ENCODE results near the gene IQCF6.
"Not testable (repeated sequence)": the region's sequence is repeated elsewhere in the genome, so short reads cannot be mapped to it uniquely, and the experiment has no call there.

The IQCF6 gene

DNA sequence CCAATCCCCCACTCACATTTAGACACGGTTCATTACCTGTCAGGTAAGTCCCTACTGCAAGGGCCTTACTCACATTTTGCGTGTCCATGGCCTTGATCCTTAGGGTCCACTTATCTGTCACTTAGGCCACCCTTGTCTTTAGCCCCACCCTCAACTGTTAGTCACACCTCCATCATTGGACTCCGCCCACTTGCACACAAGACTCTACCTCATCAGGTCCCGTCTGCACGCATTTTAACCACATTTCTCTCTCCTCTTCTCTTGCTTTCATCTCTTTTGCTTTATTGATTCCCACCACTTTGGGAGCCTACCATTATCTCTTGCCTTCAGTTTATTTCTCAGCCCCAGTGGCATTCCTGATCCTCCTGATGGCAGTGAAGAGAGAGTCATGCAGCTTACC is at the start of gene IQCF6:
Gene IQCF6 (minus strand): TSS at position 101 of the 400 bp plus-strand sequence. CDS start 13 bp downstream, at position 88.
- no peak for DNase-seq

DNA sequence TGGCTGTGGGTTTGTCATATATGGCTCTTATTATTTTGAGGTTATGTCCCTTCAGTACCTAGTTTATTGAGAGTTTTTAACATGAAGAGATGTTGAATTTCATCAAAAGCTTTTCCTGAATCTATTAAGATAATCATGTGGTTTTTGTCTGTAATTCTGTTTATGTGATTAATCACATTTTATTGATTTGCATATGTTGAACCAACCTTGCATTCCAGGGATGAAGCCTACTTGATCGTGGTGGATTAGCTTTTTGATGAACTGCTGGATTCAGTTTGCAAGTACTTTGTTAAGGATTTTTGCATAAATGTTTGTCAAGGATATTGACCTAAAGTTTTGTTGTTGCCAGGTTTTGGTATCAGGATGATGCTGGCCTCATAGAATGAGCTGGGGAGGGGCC is 49.3 kb upstream of the IQCF6 start:
- DNase-seq: no peak

DNA sequence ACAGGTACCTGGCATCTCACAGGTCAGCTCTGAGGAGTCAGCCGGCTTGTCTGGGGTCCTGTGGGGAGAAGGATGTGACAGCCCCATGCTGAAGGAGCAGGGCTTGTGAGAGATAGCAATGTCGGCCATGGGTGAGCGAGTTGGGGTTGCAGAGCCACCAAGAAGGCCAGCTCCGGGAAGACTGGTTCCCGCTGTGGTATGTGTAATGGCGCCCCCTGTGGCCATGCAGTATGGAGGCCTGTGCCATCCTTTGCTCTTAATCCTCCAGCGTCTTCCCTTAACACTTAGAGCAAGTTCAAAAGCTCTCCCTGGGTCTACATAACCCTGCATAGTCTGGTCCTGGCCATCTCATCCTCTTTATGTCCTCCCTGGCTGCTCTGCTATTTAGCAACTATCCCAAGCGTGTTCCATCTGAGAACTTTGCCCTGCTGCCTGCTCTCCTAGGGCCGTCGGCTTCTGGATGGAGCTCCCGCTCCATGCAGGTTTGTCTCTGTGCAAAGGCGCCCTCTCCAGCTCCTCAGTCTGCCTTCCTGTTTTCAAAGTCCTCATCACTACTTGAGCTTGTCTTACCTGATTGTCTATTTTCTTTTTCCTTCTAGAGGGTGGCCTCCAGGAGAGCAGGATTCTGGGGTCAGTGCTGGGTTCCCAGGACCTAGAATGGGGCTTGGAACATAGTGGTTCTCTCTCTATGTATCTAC is 40.8 kb upstream of the IQCF6 start:
- DNase-seq: no peak

DNA sequence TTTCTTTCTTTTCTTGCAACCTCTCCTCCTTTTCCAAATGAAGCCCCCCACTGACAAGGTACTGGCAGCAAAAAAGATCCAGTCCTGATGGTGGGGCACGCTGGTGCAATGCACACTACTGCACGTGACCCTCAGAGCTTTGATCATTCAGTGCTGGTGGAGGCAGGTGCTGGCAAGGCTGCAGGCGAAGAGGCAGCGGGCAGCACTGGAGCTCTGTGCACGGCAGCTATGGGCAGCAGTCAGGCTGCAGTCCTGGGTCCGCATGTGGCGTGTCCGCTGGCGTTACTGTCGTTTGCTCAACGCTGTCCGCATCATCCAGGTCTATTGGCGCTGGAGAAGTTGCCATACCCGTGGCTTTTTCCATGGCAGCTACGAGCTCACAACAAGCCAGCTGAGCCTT is 40.1 kb upstream of the IQCF6 start:
- DNase-seq: no peak

DNA sequence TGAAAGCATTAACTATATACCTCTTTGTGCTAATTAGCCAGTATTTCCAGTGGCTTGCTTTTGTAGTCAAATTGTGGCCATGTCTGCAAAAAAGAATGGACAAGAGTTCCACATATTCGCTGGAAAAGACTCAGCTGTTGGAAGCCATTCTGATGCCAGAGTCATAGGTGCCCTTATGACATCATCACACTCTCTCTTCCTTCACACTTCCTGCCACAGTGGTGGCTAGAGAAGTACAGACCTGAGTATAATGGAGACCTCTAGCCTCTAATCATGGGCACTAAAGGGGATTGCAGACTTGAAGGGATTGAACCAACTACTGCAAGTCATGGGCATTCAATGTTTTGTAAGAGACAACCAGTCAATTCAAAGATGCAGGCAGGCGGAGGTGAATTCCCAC is 38.3 kb upstream of the IQCF6 start:
- no peak for DNase-seq

DNA sequence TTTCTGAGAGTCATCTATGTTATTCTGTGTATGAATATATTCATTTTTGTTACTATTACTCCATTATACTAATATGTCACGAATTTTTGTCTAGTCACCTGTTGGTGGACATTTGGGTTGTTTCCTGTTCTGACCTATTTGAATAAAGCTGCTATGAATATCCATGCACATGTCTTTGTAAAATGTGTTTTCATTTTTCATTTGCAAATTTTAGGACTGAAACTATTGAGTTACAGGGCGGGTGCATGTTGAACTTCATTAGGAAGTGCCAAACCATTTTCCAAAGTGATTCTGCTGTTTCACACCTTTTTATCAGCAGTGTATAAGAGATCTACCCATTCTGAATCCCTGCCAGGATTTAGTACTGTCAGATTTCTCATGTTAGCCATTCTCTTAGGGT is 37.7 kb upstream of the IQCF6 start:
- no peak for DNase-seq

GRCh38 chr3:51815614-51816013 is 36.6 kb upstream of the IQCF6 start:
- no peak for DNase-seq

GRCh38 chr3:51814034-51814433 is 35.0 kb upstream of the IQCF6 start:
- no peak for DNase-seq

DNA sequence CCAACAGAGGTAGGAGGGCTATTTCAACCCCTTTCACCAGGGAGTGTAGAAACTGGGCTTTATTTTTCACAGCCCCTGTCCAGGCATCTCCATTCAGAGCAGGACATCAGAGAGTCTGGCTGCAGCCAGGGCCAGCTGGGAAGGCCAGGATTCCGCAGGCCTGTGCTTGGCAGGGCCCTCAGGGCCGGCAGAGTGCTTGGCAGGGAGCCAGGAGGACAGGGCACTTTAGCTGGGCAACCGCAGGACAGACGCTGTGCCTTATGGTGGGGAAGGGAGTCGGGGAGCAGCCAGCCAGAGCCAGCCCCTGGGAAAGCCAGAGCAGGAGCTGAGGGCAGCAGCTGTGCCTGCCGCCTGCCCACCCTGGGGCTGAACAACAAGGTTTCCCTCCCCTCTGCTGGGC is 34.5 kb upstream of the IQCF6 start:
- no peak for DNase-seq

DNA sequence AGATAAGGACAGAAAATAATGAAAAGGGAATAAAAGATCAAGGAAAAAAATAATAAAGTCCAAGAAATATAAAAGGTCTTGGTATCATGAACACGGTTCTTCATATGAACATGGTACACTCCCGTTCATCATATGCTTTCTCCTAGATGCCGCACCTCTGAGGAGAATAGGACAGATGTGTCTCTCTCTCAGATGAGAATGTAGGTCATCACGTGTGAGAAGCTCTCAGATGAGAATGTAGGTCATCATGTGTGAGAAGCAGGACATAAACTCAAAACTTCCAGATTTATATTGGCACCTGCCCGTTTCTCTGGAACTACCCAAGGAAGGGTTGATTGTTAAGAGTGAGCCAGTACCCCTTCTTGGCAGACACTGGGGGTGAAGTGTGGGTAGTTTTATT is 29.9 kb upstream of the IQCF6 start:
- no peak for DNase-seq

GRCh38 chr3:51802106-51802703 is 23.2 kb upstream of the IQCF6 start:
- no peak for DNase-seq

- DNase-seq: no peak
Measured at GRCh38 chr3:51800750-51801125, 21.7 kb upstream of the IQCF6 start.

GRCh38 chr3:51799879-51800749 is 21.1 kb upstream of the IQCF6 start:
- no peak for DNase-seq

GRCh38 chr3:51798411-51798963 is 19.4 kb upstream of the IQCF6 start:
- no peak for DNase-seq

DNA sequence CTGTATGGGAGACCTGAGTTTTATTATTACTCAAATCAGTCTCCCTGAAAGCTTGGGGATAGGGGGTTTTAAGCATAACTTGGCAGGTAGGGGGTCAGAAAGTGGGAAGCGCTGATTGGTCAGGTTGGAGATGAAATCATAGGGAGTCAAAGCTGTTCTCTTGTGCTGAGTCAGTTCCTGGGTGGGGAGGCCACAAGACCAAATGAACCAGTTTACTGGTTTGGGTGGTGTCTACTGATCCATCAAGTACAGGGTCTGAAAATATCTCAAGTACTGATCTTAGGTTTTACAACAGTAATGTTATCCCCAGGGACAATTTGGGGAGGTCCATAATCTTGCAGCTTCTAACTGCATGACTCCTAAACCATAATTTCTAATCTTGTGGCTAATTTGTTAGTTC is 17.8 kb upstream of the IQCF6 start:
- DNase-seq: no peak

DNA sequence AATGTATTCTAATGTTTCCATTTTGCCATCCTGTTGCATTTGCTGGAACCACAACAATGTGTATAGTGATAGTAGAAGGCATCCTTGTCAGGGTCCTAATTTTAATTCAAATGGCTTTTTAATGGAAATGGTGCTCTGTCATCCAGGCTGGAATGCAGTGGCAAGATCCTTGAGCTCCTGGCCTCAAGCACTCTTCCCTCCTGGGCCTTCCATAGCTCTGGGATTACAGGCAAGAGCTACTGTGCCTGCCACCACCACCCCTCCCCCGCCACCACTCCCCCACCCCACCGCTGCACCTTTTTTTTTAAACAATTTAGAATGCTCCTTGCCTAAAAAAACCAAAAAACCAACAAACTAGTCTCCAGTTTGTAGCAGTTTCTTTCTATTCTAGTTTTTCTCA is 15.2 kb upstream of the IQCF6 start:
- no peak for DNase-seq

DNA sequence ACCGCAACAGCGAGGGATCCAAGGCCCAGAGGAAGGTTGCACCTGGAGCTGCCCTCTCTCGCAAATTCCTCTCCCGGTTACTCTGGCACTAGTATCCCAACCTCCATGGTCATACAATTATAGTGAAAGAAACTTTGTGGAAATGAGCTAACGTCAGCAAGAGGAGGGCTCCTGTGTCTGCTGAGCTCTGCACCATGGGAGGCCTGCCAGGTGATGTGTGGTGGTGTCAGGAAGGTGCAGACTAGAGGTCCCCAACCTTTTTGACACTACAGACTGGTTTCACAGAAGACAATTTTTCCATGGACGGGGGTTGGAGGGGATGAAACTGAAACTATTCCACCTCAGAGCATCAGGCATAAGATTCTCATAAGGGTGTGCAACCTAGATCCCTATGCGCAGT is 13.2 kb upstream of the IQCF6 start:
- no peak for DNase-seq

- no peak for DNase-seq
Measured at GRCh38 chr3:51789437-51789836, 10.4 kb upstream of the IQCF6 start.

DNA sequence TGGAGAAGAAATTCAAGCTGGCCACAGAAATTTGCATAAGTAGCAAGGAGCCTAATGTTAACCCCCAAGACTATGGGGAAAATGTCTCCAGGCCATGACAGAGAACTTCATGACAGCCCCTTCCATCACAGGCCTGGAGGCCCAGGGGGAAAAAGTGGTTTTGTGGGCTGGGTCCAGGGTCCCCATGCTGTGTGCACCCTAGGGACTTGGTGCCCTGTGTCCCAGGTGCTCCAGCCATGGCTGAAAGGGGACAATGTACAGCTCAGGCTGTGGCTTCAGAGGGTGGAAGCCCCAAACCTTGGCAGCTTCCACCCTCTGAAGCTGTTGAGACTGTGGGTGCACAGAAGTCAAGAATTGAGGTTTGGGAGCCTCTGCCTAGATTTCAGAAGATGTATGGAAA is 8.5 kb upstream of the IQCF6 start:
- DNase-seq: not testable (repeated sequence)

- no peak for DNase-seq
Measured at GRCh38 chr3:51786267-51786666, 7.2 kb upstream of the IQCF6 start.

DNA sequence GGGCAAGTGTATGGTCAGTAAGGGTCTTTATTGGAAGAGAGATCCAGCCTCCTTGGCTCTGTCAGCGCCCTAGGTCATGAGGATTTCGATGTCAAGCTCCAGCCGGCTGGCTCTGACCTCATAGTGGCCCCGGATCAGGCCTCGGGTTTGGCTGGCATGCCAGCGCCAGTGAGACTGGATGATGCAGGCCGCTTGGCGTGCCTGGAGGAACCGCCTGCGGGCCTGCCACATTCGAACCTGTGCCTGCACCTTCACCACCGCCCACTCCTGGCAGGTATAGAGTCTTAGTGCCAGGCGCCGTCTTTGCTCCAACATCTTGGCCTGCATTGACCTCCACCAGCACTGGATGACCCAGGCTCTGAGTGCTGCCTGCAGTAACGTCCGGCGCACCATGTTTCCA is 483 bp downstream of the IQCF6 start:
- DNase-seq: no peak

- DNase-seq: no peak
Measured at GRCh38 chr3:51777985-51778384, 1.1 kb downstream of the IQCF6 start.

GRCh38 chr3:51773529-51774056 is 5.4 kb downstream of the IQCF6 start:
- peak in 1 of 2 experiments; percentile 71 for DNase-seq
